Breast epithelium (tissue), 3 donors: ENCODE measurements around the gene PPT2.

Source experiments
- CTCF ChIP-seq, 3 donors: fragments of 450-650 bp; IDR thresholded peaks; one replicate each; pipeline ENCODE4 v1.5.1; 2016 to 2017; ENCODE audit warnings: antibody characterized with exemption in 3 of 3, mild to moderate bottlenecking in 3 of 3, moderate library complexity in 3 of 3
- POLR2A ChIP-seq: fragments of 450-650 bp; IDR thresholded peaks from one replicate; pipeline ENCODE4 v1.6.1; 2016; ENCODE audit warnings: antibody characterized with exemption, mild to moderate bottlenecking, moderate library complexity
- POLR2AphosphoS5 ChIP-seq, 3 donors: sonication (generic); formaldehyde crosslinking; IDR thresholded peaks; one replicate each; pipeline ENCODE4 v1.6.1; 2017; ENCODE audit warnings: antibody characterized with exemption in 3 of 3

GRCh38 chr6:32175711-32176475 is 22.0 kb downstream of the PPT2 start, which contains the start of gene AGPAT1:
- no peak for TF ChIP-seq CTCF (IDR thresholded peaks at IDR 0.05)
- TF ChIP-seq POLR2A = peak; percentile 51
- TF ChIP-seq POLR2AphosphoS5 (IDR thresholded peaks at IDR 0.05) = peak; percentile 73 to 89 (median 81)
